ENCODE measurements around the gene TAF6.

Gene TAF6

DNA sequence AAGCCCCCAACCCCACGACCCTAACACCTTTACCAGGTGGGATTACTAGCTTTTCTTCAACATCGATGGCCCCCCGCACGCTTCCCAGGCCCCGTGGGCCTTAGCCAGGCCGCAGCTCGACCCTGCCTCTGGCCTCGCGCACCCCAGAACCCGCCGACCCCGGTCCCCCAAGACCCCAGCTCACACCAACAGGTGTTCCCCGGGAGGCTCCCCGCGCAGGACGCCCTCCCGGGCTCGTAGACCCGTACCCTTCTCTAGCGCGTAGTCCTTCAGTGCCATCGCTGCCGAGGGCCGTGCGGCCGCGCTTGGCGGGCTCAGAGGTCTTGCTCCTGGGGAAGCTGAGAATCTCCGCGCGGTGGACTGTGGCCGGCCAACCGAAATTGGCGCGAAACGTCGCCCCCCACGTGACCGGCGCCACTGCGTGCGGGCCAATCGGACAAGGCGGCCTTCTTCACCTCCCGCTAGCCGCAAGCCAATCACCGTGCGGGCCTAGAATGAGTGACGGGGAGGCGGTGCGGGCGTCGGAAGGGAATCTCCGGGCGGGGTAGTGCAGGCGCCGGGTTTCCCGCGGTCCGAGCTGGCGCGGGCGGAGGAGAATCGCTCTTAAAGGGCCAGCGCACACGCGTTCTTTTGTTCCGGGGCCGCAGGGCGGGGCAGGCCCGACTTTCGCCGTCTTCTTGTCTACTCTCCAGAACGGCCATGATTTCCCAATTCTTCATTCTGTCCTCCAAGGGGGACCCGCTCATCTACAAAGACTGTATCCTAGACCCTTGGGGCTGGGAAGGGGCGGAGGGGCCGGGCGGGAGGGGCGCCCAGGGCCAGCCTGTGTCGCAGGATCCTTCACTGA, 17.9 kb downstream of the TAF6 start, which contains the start of the genes AP4M1 and MCM7:
TSS of gene AP4M1 (plus strand) at position 628 of the 847 bp plus-strand sequence. CDS start at position 700, 72 bp downstream.
TSS of gene MCM7 (minus strand) at position 382 of the 847 bp plus-strand sequence. CDS start at position 279, 103 bp downstream.
- H3K9ac ChIP-seq (ENCODE audit: low read length), result peak within 1 kb of the TSS; percentile 99
- H3K4me1 ChIP-seq (ENCODE audit: low read length), result peaks cover 12% of the 10 kb centered on the region
- peak within 1 kb of the TSS; percentile 90 for H3K27ac ChIP-seq (ENCODE audit: low read length)
- TF ChIP-seq EZH2phosphoT487 (IDR thresholded peaks at IDR 0.05; ENCODE audit: low read depth), result no peak
- TF ChIP-seq, protein P1, sequence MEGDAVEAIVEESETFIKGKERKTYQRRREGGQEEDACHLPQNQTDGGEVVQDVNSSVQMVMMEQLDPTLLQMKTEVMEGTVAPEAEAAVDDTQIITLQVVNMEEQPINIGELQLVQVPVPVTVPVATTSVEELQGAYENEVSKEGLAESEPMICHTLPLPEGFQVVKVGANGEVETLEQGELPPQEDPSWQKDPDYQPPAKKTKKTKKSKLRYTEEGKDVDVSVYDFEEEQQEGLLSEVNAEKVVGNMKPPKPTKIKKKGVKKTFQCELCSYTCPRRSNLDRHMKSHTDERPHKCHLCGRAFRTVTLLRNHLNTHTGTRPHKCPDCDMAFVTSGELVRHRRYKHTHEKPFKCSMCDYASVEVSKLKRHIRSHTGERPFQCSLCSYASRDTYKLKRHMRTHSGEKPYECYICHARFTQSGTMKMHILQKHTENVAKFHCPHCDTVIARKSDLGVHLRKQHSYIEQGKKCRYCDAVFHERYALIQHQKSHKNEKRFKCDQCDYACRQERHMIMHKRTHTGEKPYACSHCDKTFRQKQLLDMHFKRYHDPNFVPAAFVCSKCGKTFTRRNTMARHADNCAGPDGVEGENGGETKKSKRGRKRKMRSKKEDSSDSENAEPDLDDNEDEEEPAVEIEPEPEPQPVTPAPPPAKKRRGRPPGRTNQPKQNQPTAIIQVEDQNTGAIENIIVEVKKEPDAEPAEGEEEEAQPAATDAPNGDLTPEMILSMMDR (IDR thresholded peaks at IDR 0.05; ENCODE audit: low read depth, low read length), result no peak
- peak within 1 kb of the TSS; percentile 8; the same call in 1 of the 2 replicates for H2AFZ ChIP-seq (ENCODE audit: low read depth, low read length)
- no peaks in the 10 kb centered on the region for H3K27me3 ChIP-seq (ENCODE audit: low read depth, low read length)
- peaks cover 52% of the 10 kb centered on the region for H3K79me2 ChIP-seq (ENCODE audit: low read length)
- peaks cover 34% of the 10 kb centered on the region for H3K36me3 ChIP-seq (replicated peaks; ENCODE audit: low read depth, low read length)
- no peaks in the 10 kb centered on the region for H3K9me3 ChIP-seq (ENCODE audit: insufficient read depth, low read length)
- peak within 1 kb of the TSS; percentile 90 for H3K4me3 ChIP-seq (ENCODE audit: low read length)
- H4K20me1 ChIP-seq (ENCODE audit: insufficient read depth, low read length), result peaks cover 24% of the 10 kb centered on the region
- H3K4me2 ChIP-seq (ENCODE audit: low read length), result peak within 1 kb of the TSS; percentile 81

DNA sequence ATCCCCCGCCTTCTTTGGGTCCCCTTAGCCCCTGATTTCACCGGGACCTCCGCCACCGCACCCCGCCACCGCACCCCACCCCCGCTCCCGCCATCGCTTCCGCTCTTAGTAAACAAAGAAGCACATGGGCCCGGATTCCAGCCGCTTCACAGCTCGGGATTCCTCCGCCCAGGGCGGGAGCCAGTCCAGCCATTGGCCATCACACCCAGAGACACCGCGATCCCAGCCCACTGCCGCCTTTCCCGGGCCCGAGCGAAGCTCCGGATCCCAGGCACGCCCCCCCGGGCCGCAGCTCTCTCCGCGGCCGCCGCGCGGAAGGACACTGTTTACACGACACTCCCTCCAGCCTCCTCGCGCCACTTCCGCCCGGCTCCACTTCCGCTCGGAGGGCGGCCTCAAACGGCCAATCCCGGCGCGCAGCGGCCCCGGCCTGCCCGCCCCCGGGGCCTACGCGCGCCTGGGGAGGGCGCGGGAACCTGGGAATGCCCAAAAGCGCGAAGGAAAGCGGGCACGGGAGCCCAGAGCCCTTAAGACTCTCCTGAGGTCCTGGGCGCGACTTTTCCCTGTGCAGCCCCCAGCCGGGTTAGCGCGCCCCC, 18.6 kb downstream of the TAF6 start:
- peak overlapping the region; percentile 90 for H3K27ac ChIP-seq (ENCODE audit: low read length)
- H3K4me1 ChIP-seq (ENCODE audit: low read length), result peaks cover 12% of the 10 kb centered on the region
- no peak overlapping the region for H2AFZ ChIP-seq (ENCODE audit: low read depth, low read length)
- no peaks in the 10 kb centered on the region for H3K9me3 ChIP-seq (ENCODE audit: insufficient read depth, low read length)
- TF ChIP-seq, protein P1 (IDR thresholded peaks at IDR 0.05; ENCODE audit: low read depth, low read length), result no peak
- H3K36me3 ChIP-seq (replicated peaks; ENCODE audit: low read depth, low read length), result peaks cover 41% of the 10 kb centered on the region
- peak overlapping the region; percentile 99 for H3K9ac ChIP-seq (ENCODE audit: low read length)
- H3K4me2 ChIP-seq (ENCODE audit: low read length), result peak overlapping the region; percentile 77
- peak overlapping the region; percentile 90 for H3K4me3 ChIP-seq (ENCODE audit: low read length)
- no peaks in the 10 kb centered on the region for H3K27me3 ChIP-seq (ENCODE audit: low read depth, low read length)
- H3K79me2 ChIP-seq (ENCODE audit: low read length), result peaks cover 59% of the 10 kb centered on the region
- H4K20me1 ChIP-seq (ENCODE audit: insufficient read depth, low read length), result peaks cover 30% of the 10 kb centered on the region

DNA sequence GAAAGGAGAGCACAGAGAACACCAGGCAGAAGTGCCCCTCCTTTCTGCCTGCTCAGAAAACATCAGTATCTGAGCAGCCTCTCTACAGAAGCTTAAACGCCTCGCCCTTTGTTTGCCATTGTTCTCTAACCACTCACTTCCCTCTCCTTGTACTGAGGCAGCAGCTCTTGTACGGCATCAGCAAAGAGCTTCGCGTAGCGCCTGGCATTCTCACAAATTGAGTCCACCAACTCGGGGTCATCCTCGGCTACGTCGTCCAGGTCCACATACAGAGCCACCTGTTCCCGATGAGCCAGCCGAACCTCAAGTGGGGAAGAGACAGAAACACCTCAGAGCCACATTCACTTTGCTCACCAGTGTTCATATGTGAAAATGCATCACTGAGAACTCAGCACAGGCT, 19.7 kb downstream of the TAF6 start:
- Histone ChIP-seq H3K4me3 (ENCODE audit: low read length) (peak overlapping the region; percentile 90), H3K9ac (ENCODE audit: low read length) (peak overlapping the region; percentile 99; the same call in 1 of the 2 replicates), H2AFZ (ENCODE audit: low read depth, low read length) (no peak overlapping the region), H3K27ac (ENCODE audit: low read length) (peak overlapping the region; percentile 90; the same call in 1 of the 2 replicates), H3K27me3 (ENCODE audit: low read depth, low read length) (no peaks in the 10 kb centered on the region), H4K20me1 (ENCODE audit: insufficient read depth, low read length) (peaks cover 34% of the 10 kb centered on the region), H3K4me2 (ENCODE audit: low read length) (peak overlapping the region; percentile 77), H3K79me2 (ENCODE audit: low read length) (peaks cover 59% of the 10 kb centered on the region), H3K36me3 (replicated peaks; ENCODE audit: low read depth, low read length) (peaks cover 48% of the 10 kb centered on the region), H3K9me3 (ENCODE audit: insufficient read depth, low read length) (no peaks in the 10 kb centered on the region), H3K4me1 (ENCODE audit: low read length) (peaks cover 12% of the 10 kb centered on the region)
- TF ChIP-seq EZH2phosphoT487 (IDR thresholded peaks at IDR 0.05; ENCODE audit: low read depth), result no peak
- TF ChIP-seq, protein P1 (IDR thresholded peaks at IDR 0.05; ENCODE audit: low read depth, low read length), result no peak

DNA sequence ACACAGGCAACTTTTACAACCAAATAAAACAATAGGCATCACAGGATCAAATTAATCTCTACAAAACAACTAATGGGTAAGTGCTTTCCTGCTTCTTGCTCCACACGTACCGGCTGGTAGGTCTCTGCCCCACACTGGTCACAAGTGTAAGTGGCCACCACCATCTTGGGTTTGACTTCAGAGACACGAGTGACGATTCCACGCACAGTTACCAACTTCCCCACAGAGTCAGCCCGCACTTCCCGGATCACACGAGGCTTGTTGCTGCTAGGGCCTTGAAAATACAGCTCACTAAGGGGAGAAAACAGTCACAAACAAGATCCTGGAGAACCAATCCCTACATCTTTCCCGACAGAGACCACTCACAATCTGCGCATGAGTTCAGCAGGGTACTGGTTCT, 20.2 kb downstream of the TAF6 start:
- Histone ChIP-seq H3K4me3 (ENCODE audit: low read length) (no peak overlapping the region), H3K9me3 (ENCODE audit: insufficient read depth, low read length) (no peaks in the 10 kb centered on the region), H3K27me3 (ENCODE audit: low read depth, low read length) (no peaks in the 10 kb centered on the region), H3K4me1 (ENCODE audit: low read length) (peaks cover 12% of the 10 kb centered on the region), H3K79me2 (ENCODE audit: low read length) (peaks cover 59% of the 10 kb centered on the region), H3K9ac (ENCODE audit: low read length) (no peak overlapping the region), H2AFZ (ENCODE audit: low read depth, low read length) (no peak overlapping the region), H4K20me1 (ENCODE audit: insufficient read depth, low read length) (peaks cover 34% of the 10 kb centered on the region), H3K27ac (ENCODE audit: low read length) (no peak overlapping the region), H3K36me3 (replicated peaks; ENCODE audit: low read depth, low read length) (peaks cover 54% of the 10 kb centered on the region), H3K4me2 (ENCODE audit: low read length) (no peak overlapping the region)
- TF ChIP-seq, protein P1 (IDR thresholded peaks at IDR 0.05; ENCODE audit: low read depth, low read length), result no peak
- TF ChIP-seq EZH2phosphoT487 (IDR thresholded peaks at IDR 0.05; ENCODE audit: low read depth), result no peak

Measured in OCI-LY3 (cell line).